Parathyroid adenoma (tissue), 2 donors: ENCODE data around the gene SYT9.
"Not testable (repeated sequence)": the region's sequence is repeated elsewhere in the genome, so short reads cannot be mapped to it uniquely, and the experiment has no call there.

Experiments
- H2AFZ ChIP-seq: fragments of 300-600 bp; sonication (generic); one replicate; pipeline ENCODE4 v1.7.0; 2017; ENCODE audit warnings: antibody characterized with exemption, mild to moderate bottlenecking
- H3K27ac ChIP-seq: fragments of 300-600 bp; sonication (generic); one replicate; pipeline ENCODE4 v1.7.0; 2017
- H3K27me3 ChIP-seq: fragments of 300-600 bp; sonication (generic); one replicate; pipeline ENCODE4 v1.7.0; 2017; ENCODE audit warnings: low read length; ENCODE audit not compliant: control insufficient read depth, insufficient read depth
- H3K36me3 ChIP-seq: fragments of 300-600 bp; sonication (generic); one replicate; pipeline ENCODE4 v1.7.0; 2017; ENCODE audit warnings: low read length; ENCODE audit not compliant: control insufficient read depth, insufficient read depth
- H3K4me1 ChIP-seq: fragments of 300-600 bp; sonication (generic); one replicate; pipeline ENCODE4 v1.7.0; 2017; ENCODE audit warnings: control low read depth
- H3K4me2 ChIP-seq: fragments of 300-600 bp; sonication (generic); one replicate; pipeline ENCODE4 v1.7.0; 2017; ENCODE audit warnings: low read length
- H3K4me3 ChIP-seq: fragments of 300-600 bp; sonication (generic); one replicate; pipeline ENCODE4 v1.7.0; 2017; ENCODE audit warnings: low read depth, low read length
- H3K79me2 ChIP-seq: fragments of 300-600 bp; sonication (generic); one replicate; pipeline ENCODE4 v1.7.0; 2017; ENCODE audit warnings: control low read depth
- H3K9ac ChIP-seq: fragments of 300-600 bp; sonication (generic); one replicate; pipeline ENCODE4 v1.7.0; 2017; ENCODE audit warnings: mild to moderate bottlenecking
- H3K9me3 ChIP-seq: fragments of 300-600 bp; sonication (generic); one replicate; pipeline ENCODE4 v1.7.0; 2017; ENCODE audit warnings: low read length; ENCODE audit not compliant: control insufficient read depth
- TF ChIP-seq, protein P1 (sequence below): fragments of 300-600 bp; sonication (generic); IDR thresholded peaks from one replicate; pipeline ENCODE4 v1.7.0; 2017; ENCODE audit warnings: antibody characterized with exemption, mild to moderate bottlenecking
- donor health status: primary hyperparathyroidism.

Gene SYT9

DNA sequence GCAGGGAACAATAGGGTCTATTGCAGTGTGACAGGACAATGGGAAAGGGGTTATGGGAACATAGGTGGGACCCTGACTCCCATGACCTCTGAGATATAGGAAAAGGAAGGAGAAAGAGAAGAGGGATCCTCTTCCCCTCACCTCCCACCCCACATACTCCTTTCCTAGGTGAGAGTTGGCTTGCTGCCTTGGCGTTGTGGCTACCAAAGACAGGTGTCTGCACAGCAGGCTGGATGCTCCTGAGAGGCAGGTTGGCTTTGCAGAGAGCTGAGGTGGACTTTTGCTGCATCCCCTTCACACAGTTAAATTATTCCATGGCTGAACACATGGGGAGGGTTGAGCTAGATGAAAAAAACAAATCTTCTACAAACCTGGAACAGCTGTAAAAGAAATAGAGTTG, 80.7 kb downstream of the SYT9 start:
- Histone ChIP-seq H3K27ac (no peak overlapping the region), H3K4me2 (no peak overlapping the region), H3K27me3 (no peaks in the 10 kb centered on the region), H2AFZ (no peak overlapping the region), H3K79me2 (no peaks in the 10 kb centered on the region), H3K9me3 (no peaks in the 10 kb centered on the region), H3K4me3 (no peak overlapping the region), H3K36me3 (no peaks in the 10 kb centered on the region), H3K4me1 (no peaks in the 10 kb centered on the region), H3K9ac (no peak overlapping the region)
- TF ChIP-seq, protein P1, sequence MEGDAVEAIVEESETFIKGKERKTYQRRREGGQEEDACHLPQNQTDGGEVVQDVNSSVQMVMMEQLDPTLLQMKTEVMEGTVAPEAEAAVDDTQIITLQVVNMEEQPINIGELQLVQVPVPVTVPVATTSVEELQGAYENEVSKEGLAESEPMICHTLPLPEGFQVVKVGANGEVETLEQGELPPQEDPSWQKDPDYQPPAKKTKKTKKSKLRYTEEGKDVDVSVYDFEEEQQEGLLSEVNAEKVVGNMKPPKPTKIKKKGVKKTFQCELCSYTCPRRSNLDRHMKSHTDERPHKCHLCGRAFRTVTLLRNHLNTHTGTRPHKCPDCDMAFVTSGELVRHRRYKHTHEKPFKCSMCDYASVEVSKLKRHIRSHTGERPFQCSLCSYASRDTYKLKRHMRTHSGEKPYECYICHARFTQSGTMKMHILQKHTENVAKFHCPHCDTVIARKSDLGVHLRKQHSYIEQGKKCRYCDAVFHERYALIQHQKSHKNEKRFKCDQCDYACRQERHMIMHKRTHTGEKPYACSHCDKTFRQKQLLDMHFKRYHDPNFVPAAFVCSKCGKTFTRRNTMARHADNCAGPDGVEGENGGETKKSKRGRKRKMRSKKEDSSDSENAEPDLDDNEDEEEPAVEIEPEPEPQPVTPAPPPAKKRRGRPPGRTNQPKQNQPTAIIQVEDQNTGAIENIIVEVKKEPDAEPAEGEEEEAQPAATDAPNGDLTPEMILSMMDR, result no peak

DNA sequence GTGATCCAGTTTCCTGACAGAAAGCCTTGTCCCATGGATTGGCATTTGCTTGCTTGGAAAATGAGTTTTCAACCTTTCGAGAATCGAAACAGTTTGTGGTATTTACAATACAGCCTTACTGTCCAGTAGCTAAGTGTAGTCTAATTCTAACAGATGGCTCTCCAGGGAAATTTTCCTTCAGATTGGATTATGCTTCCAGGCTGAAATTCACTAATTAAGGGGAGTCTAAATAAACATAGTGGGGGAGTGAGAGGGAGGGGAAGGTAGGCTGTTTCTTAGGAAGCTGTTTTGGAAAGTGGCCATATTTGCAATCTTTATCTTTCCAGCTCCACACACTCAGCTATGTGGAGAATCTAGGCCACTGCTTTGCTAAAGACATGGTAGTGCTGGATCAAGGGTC, 81.3 kb downstream of the SYT9 start:
- Histone ChIP-seq H2AFZ (no peak overlapping the region), H3K79me2 (no peaks in the 10 kb centered on the region), H3K4me2 (no peak overlapping the region), H3K27ac (no peak overlapping the region), H3K27me3 (no peaks in the 10 kb centered on the region), H3K9me3 (no peaks in the 10 kb centered on the region), H3K4me3 (no peak overlapping the region), H3K36me3 (no peaks in the 10 kb centered on the region), H3K4me1 (no peaks in the 10 kb centered on the region), H3K9ac (no peak overlapping the region)
- TF ChIP-seq, protein P1, result no peak

DNA sequence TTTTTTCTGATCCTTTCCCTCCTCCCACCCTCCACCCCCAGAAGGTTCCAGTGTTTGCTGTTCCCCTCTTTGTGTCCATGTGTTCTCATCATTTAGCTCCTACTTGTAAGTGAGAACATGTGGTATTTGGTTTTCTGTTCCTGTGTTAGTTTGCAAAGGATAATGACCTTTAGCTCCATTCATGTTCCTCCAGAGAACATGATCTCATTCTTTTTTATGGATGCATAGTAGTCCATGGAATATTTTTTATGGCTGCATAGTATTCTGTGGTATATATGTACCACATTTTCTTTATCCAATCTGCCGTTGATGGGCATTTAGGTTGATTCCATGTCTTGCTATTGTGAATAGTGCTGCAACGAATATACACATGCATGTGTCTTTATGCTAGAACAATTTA, 83.7 kb downstream of the SYT9 start:
- H3K9ac ChIP-seq, H3K9me3 ChIP-seq: not testable (repeated sequence)

DNA sequence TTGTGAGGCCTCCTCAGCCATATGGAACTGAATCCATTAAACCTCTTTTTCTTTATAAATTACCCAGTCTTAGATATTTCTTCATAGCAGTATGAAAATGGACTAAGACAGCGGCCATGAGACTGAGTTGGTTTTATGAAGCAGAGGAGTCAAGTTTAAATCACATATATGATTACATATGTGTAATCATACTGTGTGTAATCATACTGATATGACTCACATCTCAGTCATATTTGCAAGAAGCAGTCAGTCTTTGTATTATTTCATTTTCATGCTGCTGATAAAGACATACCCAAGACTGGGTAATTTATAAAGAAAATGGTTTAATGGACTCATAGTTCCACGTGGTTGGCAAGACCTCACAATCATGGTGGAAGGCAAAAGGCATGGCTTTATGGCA, 89.8 kb downstream of the SYT9 start:
- Histone ChIP-seq H3K27ac (no peak overlapping the region), H3K4me1 (no peaks in the 10 kb centered on the region), H3K36me3 (no peaks in the 10 kb centered on the region), H3K4me3 (no peak overlapping the region), H3K4me2 (no peak overlapping the region), H3K27me3 (no peaks in the 10 kb centered on the region), H3K9me3 (no peaks in the 10 kb centered on the region), H3K79me2 (no peaks in the 10 kb centered on the region), H3K9ac (no peak overlapping the region), H2AFZ (no peak overlapping the region)
- TF ChIP-seq, protein P1, result no peak

More for the DNA sequence above, 83.7 kb downstream of the SYT9 start:
- H2AFZ ChIP-seq, H3K4me2 ChIP-seq, H3K27ac ChIP-seq, H3K4me3 ChIP-seq, H3K79me2 ChIP-seq, H3K4me1 ChIP-seq, H3K36me3 ChIP-seq, H3K27me3 ChIP-seq: not testable (repeated sequence)

DNA sequence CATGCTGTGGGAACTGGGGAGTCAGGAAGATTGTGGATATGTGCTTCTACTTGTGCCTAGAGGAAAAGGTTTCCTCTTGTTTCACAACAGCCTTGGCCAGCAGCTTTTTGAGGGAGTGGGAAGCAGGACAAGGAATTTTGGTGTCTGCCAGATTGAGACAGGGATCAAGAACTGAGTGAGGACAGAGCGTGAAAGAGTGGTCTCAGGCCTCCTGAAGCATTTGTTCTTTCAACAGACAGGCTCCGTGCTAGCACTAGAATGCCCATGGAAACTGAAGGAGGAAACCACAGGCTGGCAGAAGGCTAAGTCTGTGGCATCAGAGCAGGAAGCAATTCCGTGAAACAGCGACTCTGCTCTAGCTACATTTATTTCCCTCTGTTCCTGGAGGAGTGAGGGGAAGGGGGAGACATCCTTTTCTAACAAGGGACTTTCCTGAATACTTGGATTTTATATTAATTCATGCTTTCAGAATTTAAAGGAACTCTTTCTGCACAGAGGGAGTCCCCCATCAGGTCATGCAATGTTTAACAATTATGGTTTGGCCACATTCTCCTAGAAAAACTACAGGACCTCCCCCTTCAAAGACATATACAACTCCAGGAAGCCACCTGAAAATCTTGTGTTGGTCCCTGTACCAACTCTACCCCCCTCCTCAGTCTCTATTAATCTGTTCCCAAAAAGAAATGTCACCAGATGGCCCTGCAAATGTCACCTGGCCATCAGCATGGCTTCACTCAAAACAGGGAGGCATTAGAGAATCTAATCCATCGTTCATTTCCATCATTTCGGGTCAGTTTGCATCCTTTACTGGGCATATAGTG, 96.1 kb downstream of the SYT9 start:
- Histone ChIP-seq H3K4me1 (peaks cover 2% of the 10 kb centered on the region), H3K9ac (no peak overlapping the region), H3K4me2 (no peak overlapping the region), H3K9me3 (no peaks in the 10 kb centered on the region), H3K27ac (peak overlapping the region; percentile 45), H3K4me3 (no peak overlapping the region), H2AFZ (peak overlapping the region; percentile 15), H3K79me2 (no peaks in the 10 kb centered on the region), H3K27me3 (no peaks in the 10 kb centered on the region), H3K36me3 (no peaks in the 10 kb centered on the region)
- TF ChIP-seq, protein P1, result no peak
